SU-DHL-6 (cell line): ENCODE results near the gene NKTR.

Experiments
- CTCF ChIP-seq: fragments of 200-600 bp; sonication (generic); IDR thresholded peaks from one replicate; pipeline ENCODE4 v1.5.1; 2017; ENCODE audit warnings: antibody characterized with exemption, mild to moderate bottlenecking, low read length, moderate library complexity; ENCODE audit not compliant: insufficient read depth, poor library complexity, severe bottlenecking
- EZH2phosphoT487 ChIP-seq: fragments of 200-600 bp; sonication (generic), shearing (Covaris generic); conservative IDR thresholded peaks from 2 replicates; pipeline ENCODE4 v1.6.1; 2018; ENCODE audit warnings: mild to moderate bottlenecking, antibody characterized with exemption, low read length, moderate library complexity, mixed read lengths

GRCh38 chr3:42666577-42666998, 66.1 kb downstream of the NKTR start:
- TF ChIP-seq CTCF (no peak), EZH2phosphoT487 (no peak)
